Measurements from ENCODE around the gene NPIPB2.

NPIPB2 gene

GRCh38 chr16:11913425-11914079 lies 28.3 kb downstream of the NPIPB2 start:
- TF ChIP-seq, protein P1, sequence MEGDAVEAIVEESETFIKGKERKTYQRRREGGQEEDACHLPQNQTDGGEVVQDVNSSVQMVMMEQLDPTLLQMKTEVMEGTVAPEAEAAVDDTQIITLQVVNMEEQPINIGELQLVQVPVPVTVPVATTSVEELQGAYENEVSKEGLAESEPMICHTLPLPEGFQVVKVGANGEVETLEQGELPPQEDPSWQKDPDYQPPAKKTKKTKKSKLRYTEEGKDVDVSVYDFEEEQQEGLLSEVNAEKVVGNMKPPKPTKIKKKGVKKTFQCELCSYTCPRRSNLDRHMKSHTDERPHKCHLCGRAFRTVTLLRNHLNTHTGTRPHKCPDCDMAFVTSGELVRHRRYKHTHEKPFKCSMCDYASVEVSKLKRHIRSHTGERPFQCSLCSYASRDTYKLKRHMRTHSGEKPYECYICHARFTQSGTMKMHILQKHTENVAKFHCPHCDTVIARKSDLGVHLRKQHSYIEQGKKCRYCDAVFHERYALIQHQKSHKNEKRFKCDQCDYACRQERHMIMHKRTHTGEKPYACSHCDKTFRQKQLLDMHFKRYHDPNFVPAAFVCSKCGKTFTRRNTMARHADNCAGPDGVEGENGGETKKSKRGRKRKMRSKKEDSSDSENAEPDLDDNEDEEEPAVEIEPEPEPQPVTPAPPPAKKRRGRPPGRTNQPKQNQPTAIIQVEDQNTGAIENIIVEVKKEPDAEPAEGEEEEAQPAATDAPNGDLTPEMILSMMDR (IDR thresholded peaks at IDR 0.05; ENCODE audit: insufficient read depth, low read depth, low read length, missing control alignments), result no peak
- peak overlapping the region; percentile 80 for H3K4me3 ChIP-seq (ENCODE audit: low read length)
- peak; percentile 62 for DNase-seq (ENCODE audit: low read depth)

DNA sequence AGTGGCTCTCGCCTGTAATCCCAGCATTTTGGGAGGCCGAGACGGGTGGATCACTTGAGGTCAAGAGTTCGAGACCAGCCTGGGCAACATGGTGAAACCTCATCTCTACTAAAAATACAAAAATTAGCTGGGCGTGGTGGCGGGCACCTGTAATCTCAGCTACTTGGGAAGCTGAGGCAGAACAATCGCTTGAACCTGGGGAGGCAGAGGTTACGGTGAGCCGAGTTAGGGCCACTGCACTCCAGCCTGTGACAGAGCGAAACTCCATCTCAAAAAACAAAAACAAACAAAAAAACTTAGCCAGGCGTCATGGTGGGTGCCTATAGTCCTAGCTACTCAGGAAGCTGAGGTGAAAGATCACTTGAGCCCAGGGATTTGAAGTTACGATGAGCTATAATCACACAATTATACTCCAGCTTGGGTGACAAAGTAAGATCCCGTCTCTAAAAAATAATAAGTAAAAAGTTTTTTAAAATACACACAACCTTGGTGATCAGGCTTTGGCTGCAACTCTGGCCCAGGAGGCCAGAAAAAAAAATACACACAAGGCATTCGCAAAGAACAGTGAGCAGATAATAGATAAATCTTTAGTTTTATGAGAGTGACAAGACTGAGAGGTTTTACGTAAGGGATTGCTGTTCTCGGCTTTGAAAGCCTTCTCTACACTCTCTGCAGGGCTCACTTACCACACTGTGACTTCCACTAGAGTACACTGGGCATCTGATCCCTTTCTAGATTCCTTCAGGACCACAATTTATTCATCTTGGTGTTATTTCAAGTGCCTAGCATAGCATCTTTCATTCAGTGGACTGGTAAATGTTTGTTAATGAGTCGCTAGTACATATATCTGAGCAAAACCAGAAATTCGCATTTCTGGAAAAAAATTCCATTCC lies 31.9 kb downstream of the NPIPB2 start:
- no peak overlapping the region for H3K4me3 ChIP-seq (ENCODE audit: low read length)
- TF ChIP-seq, protein P1 (IDR thresholded peaks at IDR 0.05; ENCODE audit: insufficient read depth, low read depth, low read length, missing control alignments), result no peak
- DNase-seq (ENCODE audit: low read depth), result no peak

- TF ChIP-seq, protein P1 (IDR thresholded peaks at IDR 0.05; ENCODE audit: insufficient read depth, low read depth, low read length, missing control alignments), result no peak
- no peak for DNase-seq (ENCODE audit: low read depth)
- no peak overlapping the region for H3K4me3 ChIP-seq (ENCODE audit: low read length)
These were observed 34.5 kb downstream of the NPIPB2 start for GRCh38 chr16:11907160-11907970.

DNA sequence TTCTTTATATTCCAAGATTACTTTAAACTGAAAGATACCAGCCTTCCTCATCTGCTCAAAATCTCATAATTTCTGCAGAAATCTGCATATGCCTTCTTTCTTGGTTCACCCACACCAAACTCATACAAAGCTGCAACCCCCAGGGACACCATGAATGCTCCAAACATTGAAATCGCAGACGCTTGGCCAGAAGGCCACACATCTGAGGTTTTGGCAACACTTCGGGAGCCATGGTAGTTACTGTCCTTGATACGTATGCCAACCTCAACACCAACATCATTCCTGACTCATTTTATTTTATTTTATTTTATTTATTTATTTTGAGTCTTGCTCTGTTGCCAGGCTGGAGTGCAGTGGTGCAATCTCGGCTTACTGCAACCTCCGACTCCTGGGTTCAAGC lies 37.9 kb downstream of the NPIPB2 start:
- TF ChIP-seq, protein P1 (IDR thresholded peaks at IDR 0.05; ENCODE audit: insufficient read depth, low read depth, low read length, missing control alignments), result no peak
- no peak for DNase-seq (ENCODE audit: low read depth)
- H3K4me3 ChIP-seq (ENCODE audit: low read length), result no peak overlapping the region

DNA sequence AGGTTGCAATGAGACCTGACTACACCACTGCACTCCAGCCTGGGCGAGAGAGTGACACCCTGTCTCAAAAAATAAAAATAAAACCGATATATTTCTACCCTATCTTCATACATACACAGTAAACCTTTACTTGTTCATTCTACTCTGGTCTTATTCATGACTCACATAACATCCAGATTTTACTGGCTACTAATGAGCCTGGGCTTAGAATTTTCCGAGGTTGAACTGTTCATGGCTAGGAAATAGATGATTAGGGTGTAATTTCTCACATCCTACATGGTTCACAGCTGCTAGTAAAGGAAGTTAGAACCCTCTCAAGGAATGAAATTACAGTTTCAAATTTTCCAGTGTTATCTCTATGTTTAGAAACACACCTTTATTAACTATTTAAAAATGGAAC lies 40.8 kb downstream of the NPIPB2 start:
- H3K4me3 ChIP-seq (ENCODE audit: low read length), result no peak overlapping the region
- no peak for DNase-seq (ENCODE audit: low read depth)
- TF ChIP-seq, protein P1 (IDR thresholded peaks at IDR 0.05; ENCODE audit: insufficient read depth, low read depth, low read length, missing control alignments), result no peak

DNA sequence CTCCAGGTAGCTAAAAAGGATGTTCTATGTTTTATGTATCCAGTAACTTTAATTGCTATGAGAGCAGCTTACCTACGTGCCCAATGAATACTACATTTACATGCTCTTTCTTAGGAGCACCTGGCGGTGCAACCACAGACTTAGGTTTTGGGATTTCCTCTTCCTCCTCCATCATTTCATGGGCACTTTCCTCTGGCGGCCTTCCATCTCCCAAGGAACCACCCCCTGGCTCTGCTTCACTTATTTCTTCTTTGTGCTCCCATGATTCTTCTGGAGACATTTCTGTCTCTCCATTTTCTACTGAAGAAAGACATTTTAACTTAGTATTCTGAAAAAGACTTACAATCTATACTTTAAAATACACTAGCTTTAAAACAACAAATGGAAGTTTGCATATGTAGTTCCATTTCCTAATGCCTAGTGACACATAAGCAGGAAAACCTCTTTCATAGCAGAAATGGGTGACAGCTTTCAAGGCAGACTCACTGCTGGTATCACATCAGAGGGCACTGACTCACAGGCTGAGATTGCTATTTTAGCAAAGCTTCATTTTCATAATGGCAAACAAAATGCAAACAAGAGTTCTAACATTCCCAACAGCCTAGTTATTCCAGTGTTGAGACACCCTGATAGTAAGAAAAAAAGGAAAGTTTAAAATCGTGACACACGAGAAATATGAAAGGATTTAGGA lies 45.2 kb downstream of the NPIPB2 start:
- peak; percentile 80 for DNase-seq (ENCODE audit: low read depth)
- no peak overlapping the region for H3K4me3 ChIP-seq (ENCODE audit: low read length)
- TF ChIP-seq, protein P1 (IDR thresholded peaks at IDR 0.05; ENCODE audit: insufficient read depth, low read depth, low read length, missing control alignments), result no peak
